GM12878 (cell line): Measurements from ENCODE around the gene CTIF. TPM values are rescaled to one million over a fixed set of nuclear protein-coding genes. Genes with fewer than 3 reads are reported as not detected.

Experiments used
- ATAC-seq: fragments of 200-7000 bp; cut with Tn5 transposase; 3 replicates; pipeline ENCODE4 v1.9.1; 2020; ENCODE audit warnings: mild to moderate bottlenecking, moderate library complexity
- BruUV-seq: library from RNA; stranded (reverse); fragments of 400-500 nt; replicated peaks from 2 replicates; lab custom pipeline; 2021; lab: Mats Ljungman, UMichigan
- CTCF ChIA-PET: fragments of 300-600 bp; sonication (Branson Sonifier 250); formaldehyde crosslinking; extraction: SDS; loops from one replicate; lab custom pipeline; 2021; ENCODE audit warnings: inconsistent platforms; lab: Yijun Ruan, JAX
- POLR2A ChIA-PET: fragments of 350-600 bp; formaldehyde crosslinking; extraction: SDS; loops from one replicate; lab custom pipeline; 2021; ENCODE audit warnings: inconsistent platforms; lab: Charles Lee
- RAD21 ChIA-PET: fragments of 300-600 bp; sonication (Branson Sonifier 250); formaldehyde crosslinking; loops from one replicate; lab custom pipeline; 2023; ENCODE audit warnings: antibody characterized with exemption; ENCODE audit not compliant: unreplicated experiment; lab: Charles Lee
- SMC1A ChIA-PET: fragments of 300-600 bp; sonication (Branson Sonifier 250); formaldehyde crosslinking; loops from one replicate; lab custom pipeline; 2023; ENCODE audit not compliant: unreplicated experiment, uncharacterized antibody; lab: Charles Lee
- DNase-seq: peaks from one replicate; pipeline ENCODE4 v3.0.0-alpha.2; 2011; ENCODE audit warnings: low read depth, low spot score
- FAIRE-seq: peaks from 3 replicates; lab custom pipeline; 2011; peaks lifted over from hg19 to GRCh38; lab: Jason Lieb, UNC
- H2AFZ ChIP-seq: 2 replicates; pipeline ENCODE4 v1.6.0; 2011; ENCODE audit warnings: low read depth, low read length, control low read depth; ENCODE audit not compliant: control insufficient read depth
- H3K27ac ChIP-seq: 2 replicates; pipeline ENCODE4 v1.5.1; 2011; ENCODE audit warnings: control low read depth; ENCODE audit not compliant: control insufficient read depth, insufficient read depth
- H3K27me3 ChIP-seq, 2 experiments: replicated peaks in 1 of 2; 2 replicates each; pipeline versions ENCODE4 v1.6.0 to v1.6.1; 2011; ENCODE audit warnings: low read length in 1 of 2; ENCODE audit not compliant: control insufficient read depth in 2 of 2, insufficient read depth in 2 of 2
- H3K36me3 ChIP-seq, 2 experiments: 2 replicates each; pipeline ENCODE4 v1.5.1; 2011; ENCODE audit warnings: low read length in 1 of 2; ENCODE audit not compliant: control insufficient read depth in 2 of 2, insufficient read depth in 2 of 2
- H3K4me1 ChIP-seq: 2 replicates; pipeline ENCODE4 v1.6.1; 2011; ENCODE audit warnings: mild to moderate bottlenecking, low read length, moderate library complexity, mixed read lengths; ENCODE audit not compliant: control insufficient read depth, insufficient read depth
- H3K4me2 ChIP-seq: 2 replicates; pipeline ENCODE4 v1.6.0; 2011; ENCODE audit warnings: control low read depth; ENCODE audit not compliant: control insufficient read depth, insufficient read depth
- H3K4me3 ChIP-seq: fragments of 200-600 bp; sonication (generic); 2 replicates; pipeline ENCODE4 v1.5.1; 2016
- H3K79me2 ChIP-seq: 2 replicates; pipeline ENCODE4 v1.6.0; 2011; ENCODE audit warnings: low read length; ENCODE audit not compliant: control insufficient read depth, insufficient read depth
- H3K9ac ChIP-seq: 2 replicates; pipeline ENCODE4 v1.8.0; 2011; ENCODE audit warnings: low read length, control low read depth, mixed read lengths; ENCODE audit not compliant: control insufficient read depth, insufficient read depth
- H3K9me3 ChIP-seq: replicated peaks from 3 replicates; pipeline ENCODE4 v1.5.1; 2011; ENCODE audit warnings: mild to moderate bottlenecking, low read length; ENCODE audit not compliant: control insufficient read depth, insufficient read depth
- H4K20me1 ChIP-seq: 2 replicates; pipeline ENCODE4 v1.6.0; 2011; ENCODE audit not compliant: control insufficient read depth, insufficient read depth
- BCLAF1 ChIP-seq: fragments of 450-650 bp; IDR thresholded peaks from 2 replicates; pipeline ENCODE4 v1.6.1; 2017; ENCODE audit warnings: antibody characterized with exemption, mild to moderate bottlenecking, moderate library complexity
- IRF5 ChIP-seq: fragments of 450-650 bp; IDR thresholded peaks from 2 replicates; pipeline ENCODE4 v1.6.1; 2017; ENCODE audit warnings: borderline replicate concordance
- MLLT1 ChIP-seq: fragments of 450-650 bp; IDR thresholded peaks from 2 replicates; pipeline ENCODE4 v1.6.1; 2016; ENCODE audit warnings: mild to moderate bottlenecking
- MYC ChIP-seq: IDR thresholded peaks from 2 replicates; pipeline ENCODE4 v1.6.1; 2011; ENCODE audit warnings: mild to moderate bottlenecking, low read length, moderate library complexity, inconsistent platforms; ENCODE audit not compliant: insufficient read depth, insufficient replicate concordance, insufficient read length, severe bottlenecking
- POLR2AphosphoS5 ChIP-seq: IDR thresholded peaks from 2 replicates; pipeline ENCODE4 v1.6.1; 2011; ENCODE audit warnings: mild to moderate bottlenecking, low read length, inconsistent platforms
- SMAD1 ChIP-seq: fragments of 450-650 bp; IDR thresholded peaks from 2 replicates; pipeline ENCODE4 v1.6.1; 2018; ENCODE audit warnings: mild to moderate bottlenecking, low read depth; ENCODE audit not compliant: partially characterized antibody
- SPI1 ChIP-seq: IDR thresholded peaks from 2 replicates; pipeline ENCODE4 v1.6.1; 2011; ENCODE audit warnings: low read depth, mild to moderate bottlenecking, low read length, moderate library complexity, borderline replicate concordance; ENCODE audit not compliant: insufficient read depth
- SUPT20H ChIP-seq: IDR thresholded peaks from 2 replicates; pipeline ENCODE4 v1.6.1; 2011; ENCODE audit warnings: low read depth, mild to moderate bottlenecking, low read length, moderate library complexity, borderline replicate concordance; ENCODE audit not compliant: control insufficient read depth
- TCF12 ChIP-seq: IDR thresholded peaks from 2 replicates; pipeline ENCODE4 v1.6.1; 2011; ENCODE audit warnings: low read depth, mild to moderate bottlenecking, low read length
- ZNF274 ChIP-seq: IDR thresholded peaks from one replicate; pipeline ENCODE4 v1.8.0; 2011; ENCODE audit not compliant: insufficient read length, insufficient read depth
- WGBS: methylation state at CpG from one replicate; pipeline ENCODE4 v1.1.6; 2016; ENCODE audit warnings: low lambda C conversion rate; ENCODE audit not compliant: insufficient replicate concordance, insufficient coverage; ENCODE audit errors: missing lambda C conversion rate; 5-methylcytosine and 5-hydroxymethylcytosine counted together
- in situ Hi-C: fragments of 300-500 bp; cut with MboI; formaldehyde crosslinking; loops from 9 replicates; pipeline ENCODE4 v1.14.3; 2018; ENCODE audit warnings: mixed read lengths
- intact Hi-C: fragments of 100-400 bp; cut with micrococcal nuclease; formaldehyde crosslinking; loops from one replicate; pipeline ENCODE4 v1.14.2; 2022; ENCODE audit not compliant: unreplicated experiment
- polyA plus RNA-seq, 11 experiments: library from polyadenylated mRNA; depleted of rRNA in 4 of 11; unstranded in 6 of 11; stranded (reverse) in 5 of 11; fragments of >200 nt; fragmentation: Nextera tagmentation in 4 of 11; fragmentation: Illumina TruSeq in 1 of 11; extraction: Ambion mirVana in 4 of 11; extraction: Trizol in 1 of 11; gene quantifications; 1 replicate in 1 of 11; 2 replicates in 10 of 11; pipeline versions ENCODE4 v1.2.1 to v1.2.3, GENCODE V29; 2011 to 2016; ENCODE audit warnings: inconsistent platforms in 2 of 11, missing spikeins in 2 of 11, low read depth in 1 of 11
- total RNA-seq, 4 experiments: library from RNA; depleted of rRNA in 3 of 4; stranded (reverse); fragments of >200 nt in 3 of 4; fragmentation: Illumina TruSeq in 1 of 4; extraction: Trizol in 1 of 4; gene quantifications; 2 replicates each; pipeline versions ENCODE4 v1.2.1 to v1.2.3, GENCODE V29; 2013 to 2021
- TF ChIP-seq, protein P1 (sequence below): IDR thresholded peaks from 2 replicates; pipeline ENCODE4 v1.6.1; 2011; ENCODE audit warnings: borderline replicate concordance, low read depth, mild to moderate bottlenecking, moderate library complexity, low read length; ENCODE audit not compliant: insufficient read depth, poor library complexity, severe bottlenecking

Gene CTIF
- total and polyA plus RNA-seq, 10 of the 15 experiments (the other 5 are each of a cell fraction or from before 2014, with no cell fraction given) = 0.06 to 11.6 (median 2.5) TPM

DNA sequence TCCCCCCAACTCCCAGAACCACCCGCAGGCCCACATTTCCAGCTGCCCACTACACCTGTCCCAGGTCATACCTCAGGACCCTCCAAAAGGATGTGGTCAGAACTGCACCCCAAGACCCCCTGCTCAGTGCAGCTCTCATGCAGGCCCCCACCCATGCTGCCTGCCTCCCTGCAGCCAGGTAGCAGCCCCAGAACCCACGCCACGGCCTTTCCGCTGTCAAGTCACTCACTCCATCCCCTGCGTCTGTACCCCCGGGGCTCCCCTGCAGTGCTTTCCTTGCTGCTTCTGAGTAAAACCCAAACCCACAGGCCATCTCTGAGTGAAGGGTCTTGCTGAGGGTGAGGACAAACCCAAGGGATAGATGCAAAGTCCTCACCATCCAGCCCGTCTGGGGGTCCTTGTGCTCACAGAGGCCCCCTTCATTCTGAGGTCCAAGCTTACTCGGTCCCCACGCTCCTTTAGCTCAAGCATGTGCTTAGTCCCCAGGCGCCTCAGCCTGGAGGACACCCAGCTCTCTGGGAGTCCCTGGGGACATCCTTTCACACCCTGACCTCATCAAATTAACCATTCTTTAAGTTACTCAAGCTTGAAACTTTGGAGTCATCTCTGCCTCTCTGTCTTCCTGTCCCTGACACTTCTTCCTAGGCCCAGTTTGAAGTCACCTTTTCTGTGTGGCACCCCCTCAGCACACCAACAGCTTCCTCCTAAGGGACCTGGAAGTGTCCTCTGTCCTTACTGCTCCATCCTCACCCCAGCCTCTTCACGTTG lies 281.8 kb downstream of the CTIF start:
- H4K20me1 ChIP-seq = no peaks in the 10 kb centered on the region
- no peaks in the 10 kb centered on the region for H3K27me3 ChIP-seq
- H3K36me3 ChIP-seq = 0 out of 4 replicates have a peak, but pooled peaks cover 0 to 1% of the 10 kb centered on the region in 2 experiments
- ATAC-seq = peak; percentile 95
- H2AFZ ChIP-seq = peak overlapping the region; percentile 21
- no peak overlapping the region for H3K4me3 ChIP-seq
- peaks cover 20% of the 10 kb centered on the region for H3K4me1 ChIP-seq
- intact Hi-C loops = loop anchor here (1.0 to 2.0 kb wide), 3 partner anchors 14 to 48 kb away; no protein-coding TSS in a partner anchor
- no TSS peak for BruUV-seq
- CTCF ChIA-PET = interaction anchor here (0.6 to 3.3 kb wide), 12 partner anchors 10 to 357 kb away, joined by 3 to 36 read pairs (median 6); no protein-coding TSS in a partner anchor
- DNase-seq = peak; percentile 93
- 12% methylated on average over 11 of the region's 11 CpGs for WGBS
- SMC1A ChIA-PET = interaction anchor here (0.9 to 5.0 kb wide), 22 partner anchors 9 to 342 kb away, joined by 3 to 81 read pairs (median 5); no protein-coding TSS in a partner anchor
- RAD21 ChIA-PET = interaction anchor here (0.6 to 4.2 kb wide), 17 partner anchors 9 to 193 kb away, joined by 3 to 68 read pairs (median 7); no protein-coding TSS in a partner anchor
- in situ Hi-C loops = loop anchor here (25.0 kb wide), 1 partner anchor 1467 kb away; the partner anchor contains the start of genes CXXC1 and MBD1
- H3K27ac ChIP-seq = peak overlapping the region; percentile 60
- H3K79me2 ChIP-seq = no peaks in the 10 kb centered on the region
- peak overlapping the region; percentile 41 for H3K9ac ChIP-seq
- POLR2A ChIA-PET = interaction anchor here (0.6 to 3.8 kb wide), 11 partner anchors 8 to 639 kb away, joined by 3 to 63 read pairs (median 5); no protein-coding TSS in a partner anchor
- no peaks in the 10 kb centered on the region; the same call in 1 of the 3 replicates for H3K9me3 ChIP-seq
- H3K4me2 ChIP-seq = peak overlapping the region; percentile 70
- FAIRE-seq = peak; percentile 93
- TF ChIP-seq SMAD1 = peak; percentile 43
- no peak for TF ChIP-seq SUPT20H
- TF ChIP-seq, protein P1, sequence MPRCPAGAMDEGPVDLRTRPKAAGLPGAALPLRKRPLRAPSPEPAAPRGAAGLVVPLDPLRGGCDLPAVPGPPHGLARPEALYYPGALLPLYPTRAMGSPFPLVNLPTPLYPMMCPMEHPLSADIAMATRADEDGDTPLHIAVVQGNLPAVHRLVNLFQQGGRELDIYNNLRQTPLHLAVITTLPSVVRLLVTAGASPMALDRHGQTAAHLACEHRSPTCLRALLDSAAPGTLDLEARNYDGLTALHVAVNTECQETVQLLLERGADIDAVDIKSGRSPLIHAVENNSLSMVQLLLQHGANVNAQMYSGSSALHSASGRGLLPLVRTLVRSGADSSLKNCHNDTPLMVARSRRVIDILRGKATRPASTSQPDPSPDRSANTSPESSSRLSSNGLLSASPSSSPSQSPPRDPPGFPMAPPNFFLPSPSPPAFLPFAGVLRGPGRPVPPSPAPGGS = peak; percentile 73
- TF ChIP-seq MLLT1 = peak; percentile 78; the same call in 1 of the 2 replicates
- TF ChIP-seq ZNF274 = no peak
- no peak for TF ChIP-seq POLR2AphosphoS5
- TF ChIP-seq MYC = peak; percentile 19
- TF ChIP-seq IRF5 = no peak
- TF ChIP-seq SPI1 = peak; percentile 5; the same call in 1 of the 2 replicates
- TF ChIP-seq BCLAF1 = no peak
- TF ChIP-seq TCF12 = peak; percentile 62; the same call in 1 of the 2 replicates
